ENCODE measurements around the gene CCR5. TPM values are rescaled to one million over a fixed set of nuclear protein-coding genes. Genes with fewer than 3 reads are reported as not detected.
"Not testable (repeated sequence)": the region's sequence is repeated elsewhere in the genome, so short reads cannot be mapped to it uniquely, and the experiment has no call there.

CCR5 gene
- total RNA-seq, 1 donor from 2014 or later: not detected

DNA sequence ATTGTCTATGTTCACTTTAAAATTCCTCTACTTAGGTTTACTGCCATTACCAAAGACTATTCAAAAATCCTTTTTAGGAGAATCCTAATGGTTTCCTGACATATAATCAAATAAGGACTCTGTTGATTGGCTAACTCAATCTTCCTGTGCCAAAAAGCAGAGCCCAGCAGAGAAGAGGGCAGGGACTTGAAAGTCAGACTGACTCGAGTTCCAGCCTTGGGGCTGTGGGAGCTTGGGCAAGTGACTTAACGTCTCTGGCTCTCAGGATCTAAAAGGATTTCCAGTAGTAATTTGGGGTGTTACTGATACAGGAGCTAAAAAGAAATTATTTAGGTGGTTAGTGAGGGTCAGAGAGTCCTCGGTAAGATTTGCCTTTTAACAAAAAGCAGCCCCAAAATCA lies 10.9 kb downstream of the CCR5 start:
- no peak for DNase-seq (ENCODE audit: low read depth)
- no peaks in the 10 kb centered on the region for H3K36me3 ChIP-seq (ENCODE audit: control insufficient read depth, insufficient read depth, low read length)
- H3K27me3 ChIP-seq (ENCODE audit: control insufficient read depth, insufficient read depth, low read length): no peaks in the 10 kb centered on the region
- no peak overlapping the region for H3K4me3 ChIP-seq (ENCODE audit: low read depth, low read length)
- no peak for TF ChIP-seq CTCF (IDR thresholded peaks at IDR 0.05; ENCODE audit: insufficient read depth, low read length, poor library complexity, severe bottlenecking)

- H3K27me3 ChIP-seq (ENCODE audit: control insufficient read depth, insufficient read depth, low read length): no peaks in the 10 kb centered on the region
- H3K4me3 ChIP-seq (ENCODE audit: low read depth, low read length): no peak overlapping the region
- DNase-seq (ENCODE audit: low read depth): no peak
- no peaks in the 10 kb centered on the region for H3K36me3 ChIP-seq (ENCODE audit: control insufficient read depth, insufficient read depth, low read length)
- no peak for TF ChIP-seq CTCF (IDR thresholded peaks at IDR 0.05; ENCODE audit: insufficient read depth, low read length, poor library complexity, severe bottlenecking)
Measured at GRCh38 chr3:46383211-46383950, 12.6 kb downstream of the CCR5 start.

GRCh38 chr3:46383951-46384330 lies 13.2 kb downstream of the CCR5 start:
- H3K4me3 ChIP-seq (ENCODE audit: low read depth, low read length): no peak overlapping the region
- no peak for DNase-seq (ENCODE audit: low read depth)
- H3K27me3 ChIP-seq (ENCODE audit: control insufficient read depth, insufficient read depth, low read length): no peaks in the 10 kb centered on the region
- no peaks in the 10 kb centered on the region for H3K36me3 ChIP-seq (ENCODE audit: control insufficient read depth, insufficient read depth, low read length)
- no peak for TF ChIP-seq CTCF (IDR thresholded peaks at IDR 0.05; ENCODE audit: insufficient read depth, low read length, poor library complexity, severe bottlenecking)

DNA sequence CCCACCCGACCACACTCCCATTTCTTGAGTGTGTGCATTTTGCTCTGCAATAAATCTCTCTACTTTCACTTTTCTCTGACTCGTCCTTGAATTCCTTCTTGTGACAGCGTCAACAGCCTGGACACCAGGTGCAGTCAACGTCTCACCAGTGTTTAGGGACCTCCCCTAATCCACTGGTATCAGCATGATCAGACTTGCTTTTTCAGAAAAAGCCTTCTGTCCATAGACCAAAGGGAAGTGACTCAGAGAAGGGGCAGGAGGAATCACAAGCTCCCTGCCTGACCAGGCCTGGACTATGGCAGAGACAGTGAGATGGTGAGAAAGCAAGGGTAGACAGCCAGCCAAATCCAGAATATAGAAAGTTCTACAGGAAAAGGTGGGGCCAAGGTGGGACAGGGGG lies 15.5 kb downstream of the CCR5 start:
- H3K4me3 ChIP-seq (ENCODE audit: low read depth, low read length): no peak overlapping the region
- no peaks in the 10 kb centered on the region for H3K36me3 ChIP-seq (ENCODE audit: control insufficient read depth, insufficient read depth, low read length)
- H3K27me3 ChIP-seq (ENCODE audit: control insufficient read depth, insufficient read depth, low read length): no peaks in the 10 kb centered on the region
- DNase-seq (ENCODE audit: low read depth): peak; percentile 45
- no peak for TF ChIP-seq CTCF (IDR thresholded peaks at IDR 0.05; ENCODE audit: insufficient read depth, low read length, poor library complexity, severe bottlenecking)

GRCh38 chr3:46388847-46389246 lies 18.1 kb downstream of the CCR5 start:
- not testable (repeated sequence) for H3K4me3 ChIP-seq (ENCODE audit: low read depth, low read length); DNase-seq (ENCODE audit: low read depth); H3K36me3 ChIP-seq (ENCODE audit: control insufficient read depth, insufficient read depth, low read length); H3K27me3 ChIP-seq (ENCODE audit: control insufficient read depth, insufficient read depth, low read length)

GRCh38 chr3:46389306-46389705 lies 18.6 kb downstream of the CCR5 start:
- Histone ChIP-seq H3K27me3 (ENCODE audit: control insufficient read depth, insufficient read depth, low read length) (no peaks in the 10 kb centered on the region), H3K36me3 (ENCODE audit: control insufficient read depth, insufficient read depth, low read length) (no peaks in the 10 kb centered on the region), H3K4me3 (ENCODE audit: low read depth, low read length) (no peak overlapping the region)
- no peak for TF ChIP-seq CTCF (IDR thresholded peaks at IDR 0.05; ENCODE audit: insufficient read depth, low read length, poor library complexity, severe bottlenecking)
- no peak for DNase-seq (ENCODE audit: low read depth)

- not testable (repeated sequence) for H3K36me3 ChIP-seq (ENCODE audit: control insufficient read depth, insufficient read depth, low read length); DNase-seq (ENCODE audit: low read depth); H3K27me3 ChIP-seq (ENCODE audit: control insufficient read depth, insufficient read depth, low read length); H3K4me3 ChIP-seq (ENCODE audit: low read depth, low read length)
Measured at GRCh38 chr3:46391526-46391925, 20.8 kb downstream of the CCR5 start.

Measured in kidney epithelial cell (primary cell).